ENCODE data around the gene SYNJ1. TPM values are rescaled to one million over a fixed set of nuclear protein-coding genes. Genes with fewer than 3 reads are reported as not detected.
A peak's percentile ranks its signal among the peaks of the same experiment; 100 is the strongest.

Gene SYNJ1
- total and polyA plus RNA-seq, 9 of the 15 experiments (the other 6 are each of a cell fraction or from before 2014, with no cell fraction given): 2.4 to 10.6 (median 5.6) TPM

GRCh38 chr21:32645261-32646182, 82.3 kb downstream of the SYNJ1 start (continued):
- no peak for TF ChIP-seq MXI1 (IDR thresholded peaks at IDR 0.05; ENCODE audit: low read depth, low read length)
- TF ChIP-seq CGGBP1 (CRISPR knock-in tag; IDR thresholded peaks at IDR 0.05): no peak
- no peak for TF ChIP-seq HMG20A (CRISPR knock-in tag; conservative IDR thresholded peaks at IDR 0.05)
- TF ChIP-seq ZNF592 (IDR thresholded peaks at IDR 0.05): no peak
- TF ChIP-seq TBL1XR1 (IDR thresholded peaks at IDR 0.05; ENCODE audit: low read length in 2 of 2): no peak
- TF ChIP-seq MEIS2 (IDR thresholded peaks at IDR 0.05; ENCODE audit: partially characterized antibody): peak; percentile 27
- TF ChIP-seq PHB2 (IDR thresholded peaks at IDR 0.05; ENCODE audit: low read depth): no peak
- TF ChIP-seq RAD51 (IDR thresholded peaks at IDR 0.05; ENCODE audit: borderline replicate concordance, low read depth): no peak
- TF ChIP-seq ZBTB40 (IDR thresholded peaks at IDR 0.05): no peak
- TF ChIP-seq ZBTB40 (CRISPR knock-in tag; IDR thresholded peaks at IDR 0.05): no peak
- no peak for TF ChIP-seq FOXK1 (CRISPR knock-in tag; IDR thresholded peaks at IDR 0.05; ENCODE audit: borderline replicate concordance)
- no peak for TF ChIP-seq POLR2AphosphoS2 (IDR thresholded peaks at IDR 0.05; ENCODE audit: low read length)
- no peak for TF ChIP-seq POU5F1 (IDR thresholded peaks at IDR 0.05; ENCODE audit: borderline replicate concordance, low read depth, low read length, partially characterized antibody)

Measured in K562 (cell line).